ENCODE results near the gene LSP1. TPM values are rescaled to one million over a fixed set of nuclear protein-coding genes. Genes with fewer than 3 reads are reported as not detected.

Gene LSP1
- total and polyA plus RNA-seq, 2 of the 8 experiments (the other 6 are each of a cell fraction or from before 2014, with no cell fraction given), result 0.03 TPM; not detected in 1

DNA sequence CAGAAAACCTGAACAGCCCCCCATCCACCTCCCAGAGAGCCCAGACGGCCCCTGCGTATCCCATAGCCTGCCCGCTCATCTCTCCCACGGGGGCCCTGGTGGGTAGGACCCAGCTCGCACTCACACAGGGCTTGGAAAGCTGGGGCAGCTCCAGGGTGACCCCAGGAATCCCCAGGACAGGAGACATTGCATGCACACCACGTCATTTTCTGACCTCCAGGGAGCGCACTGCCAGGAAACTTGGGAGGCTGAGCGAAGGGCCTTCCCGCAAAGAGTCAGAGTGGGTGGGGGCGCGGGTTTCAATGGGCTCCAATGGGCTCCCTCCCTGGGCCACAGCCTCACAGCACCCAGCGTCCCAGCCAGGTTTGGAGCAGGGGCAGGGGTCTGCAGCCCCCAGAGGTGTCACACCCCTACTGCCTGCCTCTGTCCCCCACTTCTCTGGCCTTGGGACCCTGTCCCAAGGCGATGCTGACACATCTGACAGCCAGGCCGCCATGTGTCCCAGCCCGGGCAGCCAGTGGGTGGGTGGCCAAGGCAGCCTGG, 26.3 kb upstream of the LSP1 start:
- Histone ChIP-seq H2AFZ (ENCODE audit: low read length) (no peak overlapping the region), H3K18ac (ENCODE audit: extremely low read depth, low read length) (no peak overlapping the region), H3K4me2 (ENCODE audit: insufficient read depth in 1 of 2, low read depth in 2 of 2, low read length in 2 of 2) (no peak overlapping the region), H3K56ac (replicated peaks; ENCODE audit: insufficient read length, low read depth, low read length) (no peak overlapping the region), H3K36me3 (ENCODE audit: control insufficient read depth in 2 of 4, insufficient read depth in 4 of 4, low read length in 3 of 4) (no peaks in the 10 kb centered on the region), H4K5ac (ENCODE audit: insufficient read length, low read depth, low read length) (no peak overlapping the region), H3K23ac (ENCODE audit: insufficient read length) (no peak overlapping the region), H2AK5ac (ENCODE audit: low read depth, low read length) (no peak overlapping the region), H3K79me1 (ENCODE audit: low read depth, low read length) (no peaks in the 10 kb centered on the region), H3K27ac (ENCODE audit: low read depth, low read length) (no peak overlapping the region), H3K9me3 (ENCODE audit: insufficient read depth in 2 of 2, low read depth in 1 of 2, low read length in 1 of 2) (no peaks in the 10 kb centered on the region), H4K20me1 (replicated peaks in 1 of 2; ENCODE audit: control insufficient read depth in 1 of 2, insufficient read depth in 2 of 2, low read length in 2 of 2) (peaks cover 0 to 3% of the 10 kb centered on the region in 2 experiments), H2BK15ac (ENCODE audit: low read length) (no peak overlapping the region), H3K4me1 (replicated peaks in 1 of 4; ENCODE audit: control insufficient read depth in 3 of 4, insufficient read depth in 4 of 4, low read length in 3 of 4) (peaks cover 0 to 2% (median 0%) of the 10 kb centered on the region in 4 experiments; a peak in 3 of 7 replicates), H3K14ac (ENCODE audit: insufficient read length) (no peak overlapping the region), H4K8ac (ENCODE audit: extremely low read depth, insufficient read depth, low read length) (no peak overlapping the region), H4K91ac (replicated peaks; ENCODE audit: insufficient read length, low read length) (no peak overlapping the region), H3K9ac (replicated peaks in 1 of 4; ENCODE audit: extremely low read depth in 1 of 4, low read depth in 3 of 4, low read length in 3 of 4) (no peak overlapping the region), H3K27me3 (replicated peaks in 1 of 4; ENCODE audit: control insufficient read depth in 3 of 4, extremely low read depth in 1 of 4, insufficient read depth in 3 of 4, low read length in 3 of 4) (peaks cover 0 to 6% (median 1%) of the 10 kb centered on the region in 4 experiments; a peak in 1 of 7 replicates), H3K4ac (replicated peaks; ENCODE audit: insufficient read length, low read depth, low read length) (no peak overlapping the region), H3K23me2 (ENCODE audit: low read depth, low read length) (peaks cover 3% of the 10 kb centered on the region; the same call in 1 of the 2 replicates), H2BK120ac (replicated peaks; ENCODE audit: low read depth, low read length) (no peak overlapping the region), H3K4me3 (ENCODE audit: extremely low read depth in 1 of 4, insufficient read depth in 2 of 4, low read depth in 3 of 4, low read length in 4 of 4) (no peak overlapping the region), H2BK5ac (ENCODE audit: low read depth, low read length) (no peak overlapping the region), H2BK20ac (ENCODE audit: low read length) (no peak overlapping the region), H2BK12ac (ENCODE audit: low read depth, low read length) (no peak overlapping the region), H3K79me2 (ENCODE audit: control insufficient read depth in 1 of 2, insufficient read depth in 2 of 2, low read length in 2 of 2) (no peaks in the 10 kb centered on the region)
- ChIA-PET POLR2A (ENCODE audit: partially characterized antibody) (no interaction called here), CTCF (ENCODE audit: partially characterized antibody) (interaction anchor here (0.6 to 15.8 kb wide), 17 partner anchors 7 to 326 kb away, joined by 3 to 439 read pairs (median 12); partner anchors contain the start of gene SYT8)
- TF ChIP-seq GABPA (IDR thresholded peaks at IDR 0.05; ENCODE audit: borderline replicate concordance, insufficient read depth, low read length) (peak; percentile 58; the same call in 1 of the 2 replicates), CHD2 (IDR thresholded peaks at IDR 0.05; ENCODE audit: low read length) (no peak)
- TF ChIP-seq, protein P1, sequence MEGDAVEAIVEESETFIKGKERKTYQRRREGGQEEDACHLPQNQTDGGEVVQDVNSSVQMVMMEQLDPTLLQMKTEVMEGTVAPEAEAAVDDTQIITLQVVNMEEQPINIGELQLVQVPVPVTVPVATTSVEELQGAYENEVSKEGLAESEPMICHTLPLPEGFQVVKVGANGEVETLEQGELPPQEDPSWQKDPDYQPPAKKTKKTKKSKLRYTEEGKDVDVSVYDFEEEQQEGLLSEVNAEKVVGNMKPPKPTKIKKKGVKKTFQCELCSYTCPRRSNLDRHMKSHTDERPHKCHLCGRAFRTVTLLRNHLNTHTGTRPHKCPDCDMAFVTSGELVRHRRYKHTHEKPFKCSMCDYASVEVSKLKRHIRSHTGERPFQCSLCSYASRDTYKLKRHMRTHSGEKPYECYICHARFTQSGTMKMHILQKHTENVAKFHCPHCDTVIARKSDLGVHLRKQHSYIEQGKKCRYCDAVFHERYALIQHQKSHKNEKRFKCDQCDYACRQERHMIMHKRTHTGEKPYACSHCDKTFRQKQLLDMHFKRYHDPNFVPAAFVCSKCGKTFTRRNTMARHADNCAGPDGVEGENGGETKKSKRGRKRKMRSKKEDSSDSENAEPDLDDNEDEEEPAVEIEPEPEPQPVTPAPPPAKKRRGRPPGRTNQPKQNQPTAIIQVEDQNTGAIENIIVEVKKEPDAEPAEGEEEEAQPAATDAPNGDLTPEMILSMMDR (IDR thresholded peaks at IDR 0.05; ENCODE audit: control extremely low read depth in 1 of 3, insufficient read depth in 1 of 3, low read depth in 1 of 3, low read length in 3 of 3), result peak in 2 of 3 experiments; percentile 37 to 45; a peak in 2 of 4 replicates
- DNase-seq (ENCODE audit: low read depth in 1 of 2, low spot score in 2 of 2), result no peak
- whole genome bisulfite sequencing, 2 experiments (ENCODE audit: extremely low coverage in 1 of 2, insufficient coverage in 1 of 2, insufficient read length in 1 of 2, insufficient replicate concordance in 2 of 2, low coverage in 1 of 2, low lambda C conversion rate in 2 of 2, missing lambda C conversion rate in 1 of 2), result 63% methylated on average over 15 of the region's 15 CpGs; no CpG with 5 or more reads in 1 of the 2 experiments
- FAIRE-seq, result no peak

All from H1 (cell line).